ENCODE data around the gene TBXT.

Gene TBXT

DNA sequence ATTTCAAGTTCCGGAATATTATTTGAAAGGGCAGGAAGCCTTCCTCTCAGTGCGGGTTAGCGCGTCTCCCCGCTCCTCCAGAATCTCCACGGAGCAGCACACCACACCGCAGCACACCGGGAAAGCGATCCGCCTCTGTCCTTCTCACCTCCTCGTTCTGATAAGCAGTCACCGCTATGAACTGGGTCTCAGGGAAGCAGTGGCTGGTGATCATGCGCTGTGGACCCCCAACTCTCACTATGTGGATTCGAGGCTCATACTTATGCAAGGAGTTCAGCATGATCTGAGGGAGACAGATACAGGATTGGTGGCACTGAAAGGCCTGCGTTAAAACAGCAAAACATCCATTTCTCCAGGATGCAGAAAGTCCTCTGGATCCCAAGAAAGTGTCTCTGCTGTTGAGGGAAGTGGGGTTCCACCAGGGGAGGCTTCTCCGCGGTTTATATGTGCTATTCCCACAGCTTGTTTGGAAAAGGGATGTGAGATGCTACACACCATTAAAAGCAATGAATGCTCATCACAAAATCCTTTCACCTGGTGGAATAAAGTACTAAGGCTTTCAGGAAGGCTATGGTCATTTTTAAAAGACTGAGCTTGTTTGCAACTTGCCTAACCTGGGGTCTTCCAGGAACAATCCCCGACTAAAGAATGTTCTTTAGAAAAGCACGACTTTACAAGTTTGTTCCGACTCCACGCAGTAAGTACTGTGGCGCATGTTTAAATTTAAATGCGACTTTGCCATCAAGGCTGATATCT, 1.9 kb downstream of the TBXT start:
- TF ChIP-seq, protein P1, sequence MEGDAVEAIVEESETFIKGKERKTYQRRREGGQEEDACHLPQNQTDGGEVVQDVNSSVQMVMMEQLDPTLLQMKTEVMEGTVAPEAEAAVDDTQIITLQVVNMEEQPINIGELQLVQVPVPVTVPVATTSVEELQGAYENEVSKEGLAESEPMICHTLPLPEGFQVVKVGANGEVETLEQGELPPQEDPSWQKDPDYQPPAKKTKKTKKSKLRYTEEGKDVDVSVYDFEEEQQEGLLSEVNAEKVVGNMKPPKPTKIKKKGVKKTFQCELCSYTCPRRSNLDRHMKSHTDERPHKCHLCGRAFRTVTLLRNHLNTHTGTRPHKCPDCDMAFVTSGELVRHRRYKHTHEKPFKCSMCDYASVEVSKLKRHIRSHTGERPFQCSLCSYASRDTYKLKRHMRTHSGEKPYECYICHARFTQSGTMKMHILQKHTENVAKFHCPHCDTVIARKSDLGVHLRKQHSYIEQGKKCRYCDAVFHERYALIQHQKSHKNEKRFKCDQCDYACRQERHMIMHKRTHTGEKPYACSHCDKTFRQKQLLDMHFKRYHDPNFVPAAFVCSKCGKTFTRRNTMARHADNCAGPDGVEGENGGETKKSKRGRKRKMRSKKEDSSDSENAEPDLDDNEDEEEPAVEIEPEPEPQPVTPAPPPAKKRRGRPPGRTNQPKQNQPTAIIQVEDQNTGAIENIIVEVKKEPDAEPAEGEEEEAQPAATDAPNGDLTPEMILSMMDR (IDR thresholded peaks at IDR 0.05; ENCODE audit: low read depth, low read length), result no peak
- in situ Hi-C loops (cut with HindIII; ENCODE audit: low sequenced_read_pairs), result no loop called here
- DNase-seq (ENCODE audit: low read depth, low spot score), result no peak
- H3K4me3 ChIP-seq (ENCODE audit: low read depth, low read length), result no peak overlapping the region

DNA sequence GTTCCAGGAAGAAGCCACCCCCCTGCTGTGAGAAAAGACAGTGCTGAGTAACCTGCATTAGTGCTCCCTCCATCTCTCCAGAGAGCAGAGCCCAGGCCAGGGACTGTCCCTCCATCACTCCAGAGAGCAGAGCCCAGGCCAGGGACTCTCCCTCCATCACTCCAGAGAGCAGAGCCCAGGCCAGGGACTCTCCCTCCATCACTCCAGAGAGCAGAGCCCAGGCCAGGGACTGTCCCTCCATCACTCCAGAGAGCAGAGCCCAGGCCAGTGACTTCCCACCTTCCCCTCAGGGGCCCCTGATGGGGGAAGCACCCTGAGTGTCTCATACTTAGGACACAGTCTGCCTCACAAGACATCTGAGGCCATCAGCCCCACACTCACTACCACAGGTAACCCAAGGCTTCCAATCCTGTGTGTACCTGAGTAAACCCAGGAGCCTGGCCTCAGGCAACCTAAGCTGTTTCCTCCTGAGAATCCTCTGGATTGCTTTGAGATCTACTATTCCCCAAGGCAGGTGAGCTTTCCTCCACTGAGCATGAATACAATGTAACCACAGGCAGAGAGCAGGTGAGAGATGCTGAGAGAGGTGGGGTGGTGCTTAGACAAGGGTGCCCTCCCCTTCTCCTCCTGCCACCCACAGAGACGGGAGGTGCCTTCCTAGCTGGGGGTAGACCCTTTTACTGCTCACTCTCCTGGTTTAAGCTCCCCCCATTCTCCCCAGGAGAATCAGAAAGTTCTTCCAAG, 4.9 kb downstream of the TBXT start:
- in situ Hi-C loops (cut with HindIII; ENCODE audit: low sequenced_read_pairs), result no loop called here
- H3K4me3 ChIP-seq (ENCODE audit: low read depth, low read length), result no peak overlapping the region
- TF ChIP-seq, protein P1 (IDR thresholded peaks at IDR 0.05; ENCODE audit: low read depth, low read length), result no peak
- no peak for DNase-seq (ENCODE audit: low read depth, low spot score)

DNA sequence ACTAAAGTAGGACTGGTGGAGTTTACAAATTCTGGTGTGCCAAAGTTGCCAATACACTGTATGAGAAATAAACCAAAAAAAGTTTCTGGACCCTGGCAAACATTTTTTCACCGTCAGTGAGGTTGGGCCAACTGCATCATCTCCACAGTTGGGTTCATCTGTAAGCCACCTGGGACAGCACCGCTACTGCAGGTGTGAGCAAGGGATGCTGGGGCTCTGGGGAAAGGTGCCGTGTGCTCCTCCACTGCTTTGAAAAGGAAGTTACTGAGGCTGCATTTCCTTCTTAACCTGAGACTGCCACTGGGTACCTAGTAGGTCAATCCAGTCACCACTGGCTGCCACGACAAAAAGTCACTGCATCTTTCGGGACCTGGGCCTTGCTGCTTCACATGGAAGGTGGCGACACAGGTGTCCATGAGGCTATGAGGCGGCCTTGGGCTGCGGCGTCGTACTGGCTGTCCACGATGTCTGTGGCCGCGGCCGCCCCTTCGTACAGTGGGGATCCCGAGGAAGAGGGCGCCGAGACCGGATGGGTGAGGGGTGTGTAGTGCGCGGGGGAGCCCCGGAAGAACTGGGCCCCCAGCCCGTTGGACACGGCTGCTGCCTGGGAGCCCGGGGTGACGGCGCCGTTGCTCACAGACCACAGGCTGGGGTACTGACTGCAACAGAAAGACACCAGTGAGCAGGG, 9.6 kb downstream of the TBXT start:
- no peak for DNase-seq (ENCODE audit: low read depth, low spot score)
- TF ChIP-seq, protein P1 (IDR thresholded peaks at IDR 0.05; ENCODE audit: low read depth, low read length), result no peak
- in situ Hi-C loops (cut with HindIII; ENCODE audit: low sequenced_read_pairs), result no loop called here
- no peak overlapping the region for H3K4me3 ChIP-seq (ENCODE audit: low read depth, low read length)

DNA sequence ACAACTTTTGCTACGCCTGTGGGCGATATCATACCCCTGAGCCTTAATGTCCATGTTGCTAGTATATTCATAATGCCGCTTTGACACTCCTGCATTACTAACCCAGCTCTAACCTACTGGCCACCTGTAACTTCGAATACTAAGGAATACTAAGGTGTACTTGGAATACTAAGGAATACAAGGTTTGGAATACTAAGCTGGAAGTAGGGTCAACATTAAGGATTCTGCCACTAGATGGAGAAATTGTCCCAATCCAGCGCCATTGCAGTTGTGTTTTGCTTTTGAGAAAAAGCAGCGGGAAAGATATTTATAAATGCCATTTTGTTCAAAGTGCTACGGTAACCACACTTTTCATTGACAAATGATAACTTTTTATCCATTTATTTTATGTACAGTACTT, 10.7 kb downstream of the TBXT start:
- in situ Hi-C loops (cut with HindIII; ENCODE audit: low sequenced_read_pairs), result no loop called here
- TF ChIP-seq, protein P1 (IDR thresholded peaks at IDR 0.05; ENCODE audit: low read depth, low read length), result peak; percentile 9
- H3K4me3 ChIP-seq (ENCODE audit: low read depth, low read length), result no peak overlapping the region
- DNase-seq (ENCODE audit: low read depth, low spot score), result no peak

DNA sequence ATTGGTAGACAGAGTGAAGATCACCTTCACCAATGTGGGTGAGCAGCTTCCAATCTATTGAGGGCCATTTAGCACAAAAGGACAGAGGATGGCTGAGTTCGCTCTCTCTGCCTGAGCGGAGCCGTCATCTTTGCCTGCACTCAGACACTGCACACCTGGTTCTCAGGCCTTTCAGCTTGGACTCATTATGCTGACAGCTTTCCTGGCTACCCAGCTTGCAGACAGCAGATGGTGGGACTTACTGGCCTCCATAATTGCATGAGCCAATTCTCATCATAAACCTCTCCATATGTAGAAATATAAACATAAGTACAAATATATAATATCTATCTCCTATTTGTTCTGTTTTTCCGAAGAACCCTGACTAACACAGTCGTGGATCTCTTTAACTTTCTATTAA, 13.7 kb downstream of the TBXT start:
- H3K4me3 ChIP-seq (ENCODE audit: low read depth, low read length), result no peak overlapping the region
- TF ChIP-seq, protein P1 (IDR thresholded peaks at IDR 0.05; ENCODE audit: low read depth, low read length), result no peak
- in situ Hi-C loops (cut with HindIII; ENCODE audit: low sequenced_read_pairs), result no loop called here
- no peak for DNase-seq (ENCODE audit: low read depth, low spot score)

DNA sequence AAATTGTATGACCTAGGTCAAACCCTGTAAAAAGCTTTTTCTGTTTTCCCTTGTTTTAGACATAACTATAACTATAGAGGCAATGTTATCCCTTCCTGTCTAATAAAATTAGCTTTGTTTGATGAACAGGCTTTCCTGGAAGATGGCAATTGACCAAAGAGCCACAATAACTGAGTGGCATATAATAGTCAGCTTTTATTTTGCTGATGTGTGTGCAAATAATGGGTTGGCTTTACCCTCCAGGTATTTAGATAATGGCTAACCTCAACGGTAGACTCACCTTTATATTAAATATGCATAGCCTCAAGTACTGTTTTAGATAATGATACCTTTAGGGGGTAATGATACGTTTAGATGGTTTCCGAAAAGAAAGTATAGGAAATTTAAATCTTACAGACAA, 15.0 kb downstream of the TBXT start:
- in situ Hi-C loops (cut with HindIII; ENCODE audit: low sequenced_read_pairs), result no loop called here
- TF ChIP-seq, protein P1 (IDR thresholded peaks at IDR 0.05; ENCODE audit: low read depth, low read length), result no peak
- no peak overlapping the region for H3K4me3 ChIP-seq (ENCODE audit: low read depth, low read length)
- DNase-seq (ENCODE audit: low read depth, low spot score), result no peak

Data from astrocyte of the spinal cord (primary cell).